ENCODE measurements around the gene RSBN1.
A peak's percentile ranks its signal among the peaks of the same experiment; 100 is the strongest.
"Not testable (repeated sequence)": the region's sequence is repeated elsewhere in the genome, so short reads cannot be mapped to it uniquely, and the experiment has no call there.

Gene RSBN1

DNA sequence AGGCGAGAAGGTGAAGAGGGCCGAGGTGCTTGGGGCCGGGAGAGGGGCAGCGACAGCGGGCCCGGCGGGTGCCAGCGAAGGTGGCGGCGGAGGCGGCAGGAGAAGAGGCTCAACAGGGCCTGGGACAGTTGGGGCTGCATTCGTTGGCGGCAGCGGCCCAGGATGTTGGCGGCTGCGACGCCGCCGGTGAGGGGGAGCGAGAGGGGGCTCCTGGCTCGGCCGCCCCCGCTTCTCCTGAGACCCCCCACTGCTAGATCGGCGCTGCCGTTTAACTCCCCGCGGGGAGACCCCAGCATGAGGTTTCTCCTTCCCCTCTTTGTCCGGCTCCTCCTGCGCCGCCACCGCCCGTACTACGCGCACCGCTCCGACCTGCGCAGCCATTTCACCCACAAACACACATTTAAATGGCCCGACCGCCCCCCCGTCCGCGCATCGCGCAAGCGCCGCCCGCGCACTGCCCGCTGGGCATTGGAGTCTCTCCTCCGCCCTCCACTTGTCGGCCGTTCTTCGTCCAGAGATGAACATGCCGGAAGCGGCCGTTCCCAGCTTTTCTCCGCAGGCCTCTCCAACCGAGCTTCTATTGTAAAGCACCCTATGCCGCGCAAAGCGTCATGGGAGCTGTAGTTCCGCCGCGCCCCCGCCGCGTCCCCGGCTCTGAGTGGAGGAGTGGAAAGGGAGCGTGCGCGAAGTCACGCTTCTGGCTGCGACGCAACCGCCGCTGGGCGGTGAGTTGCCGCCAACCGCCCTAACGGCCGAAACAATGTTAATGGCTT is at the start of gene RSBN1:
TSS of gene RSBN1 (minus strand) at position 589 of the 773 bp plus-strand sequence. CDS start at position 525, 64 bp downstream.
- DNase-seq (ENCODE audit: low read depth, low spot score): peak; percentile 98

DNA sequence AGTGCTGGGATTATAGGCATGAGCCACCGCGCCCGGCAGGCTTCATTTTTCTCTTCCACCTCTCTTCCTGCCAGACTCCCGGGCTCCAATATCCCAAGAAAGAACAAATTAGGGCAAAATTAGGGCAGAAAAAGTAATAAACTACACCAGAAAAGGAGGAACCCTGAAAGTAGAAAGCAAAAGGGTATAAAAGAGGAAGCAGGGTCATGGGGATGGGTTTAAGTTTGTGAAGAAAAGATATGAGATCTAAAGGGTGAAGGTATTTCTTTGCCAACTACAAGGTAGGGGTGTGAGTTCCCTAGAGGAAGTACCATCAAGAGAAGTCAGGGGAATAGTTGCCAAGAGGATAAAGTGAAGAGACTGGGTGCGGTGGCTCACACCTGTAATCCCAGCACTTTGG is 49.4 kb upstream of the RSBN1 start:
- no peak for DNase-seq (ENCODE audit: low read depth, low spot score)

- peak; percentile 28 for DNase-seq (ENCODE audit: low read depth, low spot score)
Observed at GRCh38 chr1:113860891-113861290, 48.6 kb upstream of the RSBN1 start.

DNA sequence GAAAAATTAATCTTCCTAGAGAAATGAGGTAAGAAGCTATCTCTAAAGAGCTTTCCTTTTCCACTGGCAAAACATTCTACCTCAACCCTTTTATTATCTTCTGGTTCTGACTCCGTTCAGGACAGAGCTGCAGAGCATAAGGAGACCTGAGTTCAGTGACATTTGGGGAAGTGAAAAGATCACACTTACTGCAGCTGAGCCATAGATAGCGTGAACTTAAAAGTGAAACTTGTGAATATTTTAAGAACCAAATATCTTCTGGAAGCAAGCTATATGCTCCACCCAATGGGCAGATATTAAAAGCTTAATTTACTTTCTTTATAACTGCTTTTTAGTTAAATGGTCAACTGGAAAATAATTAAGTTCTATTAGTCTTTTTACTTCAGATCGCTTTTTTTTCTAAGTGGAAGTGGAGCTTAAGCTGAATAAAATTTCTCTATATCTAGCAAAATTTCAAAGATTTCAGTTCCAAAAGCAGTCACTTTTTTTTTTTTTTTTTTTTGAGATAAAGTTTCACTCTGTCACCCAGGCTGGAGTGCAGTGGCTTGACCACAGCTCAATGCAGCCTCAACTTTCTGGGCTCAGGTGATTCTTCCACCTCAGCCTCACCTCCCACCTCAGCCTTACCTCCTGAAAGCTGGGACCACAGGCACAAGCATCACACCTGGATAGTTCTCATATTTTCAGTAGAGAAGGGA is 47.4 kb upstream of the RSBN1 start:
- no peak for DNase-seq (ENCODE audit: low read depth, low spot score)

DNA sequence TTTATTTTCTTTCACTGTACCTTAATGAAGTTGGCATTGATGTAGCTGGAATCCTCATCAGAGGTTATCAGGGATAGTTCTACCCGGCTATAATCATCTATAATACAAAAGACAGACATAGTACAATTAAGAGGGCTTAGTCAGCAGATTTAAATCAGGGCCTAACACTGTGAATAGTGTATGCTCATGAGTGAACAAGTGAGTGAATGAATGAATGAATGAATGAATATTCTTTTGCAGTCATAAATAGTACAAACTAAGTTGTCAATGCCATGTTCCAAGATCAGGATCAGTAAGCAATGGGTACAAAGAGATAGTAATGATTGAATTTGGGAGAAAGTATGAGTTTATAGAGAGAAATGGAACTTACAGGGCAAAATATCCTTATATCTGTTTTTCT is 46.7 kb upstream of the RSBN1 start:
- DNase-seq (ENCODE audit: low read depth, low spot score): no peak

GRCh38 chr1:113858418-113858817 is 46.1 kb upstream of the RSBN1 start:
- DNase-seq (ENCODE audit: low read depth, low spot score): no peak

DNA sequence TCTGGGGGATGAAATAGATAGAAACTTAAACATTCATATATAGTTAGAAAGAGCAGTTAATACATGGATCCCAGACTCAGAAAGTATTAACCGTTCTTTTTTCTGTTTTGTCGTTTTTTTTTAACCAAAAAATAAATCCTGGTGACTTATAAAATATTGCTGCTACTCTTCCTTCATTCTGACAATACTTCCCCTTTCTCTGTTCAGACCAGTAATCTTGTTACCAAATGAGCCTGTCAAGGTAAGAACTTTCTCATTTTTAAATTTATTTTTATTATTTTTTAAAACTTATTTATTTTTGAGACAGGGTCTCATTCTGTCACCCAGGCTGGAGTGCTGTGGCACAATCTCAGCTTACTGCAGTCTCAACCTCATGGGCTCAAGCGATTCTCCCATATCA is 45.5 kb upstream of the RSBN1 start:
- DNase-seq (ENCODE audit: low read depth, low spot score): no peak

DNA sequence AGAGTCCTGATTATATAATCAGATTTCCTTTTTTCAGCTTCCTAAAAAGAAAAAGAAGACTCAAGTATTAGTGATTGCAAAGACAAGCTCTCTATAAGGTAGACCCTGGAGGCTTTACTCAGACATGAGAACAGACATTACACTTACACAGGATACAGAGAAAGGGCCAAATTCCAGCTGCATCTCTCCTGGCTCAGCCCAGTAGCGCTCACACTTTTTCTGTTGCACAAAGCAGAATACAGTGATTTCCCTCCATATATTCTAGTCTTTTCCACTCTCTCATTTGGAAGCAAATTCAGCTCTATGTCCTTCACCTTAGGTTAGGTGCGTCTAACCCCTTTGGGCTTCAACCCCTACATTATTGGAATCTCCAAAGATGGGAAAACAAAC is 44.1 kb upstream of the RSBN1 start:
- no peak for DNase-seq (ENCODE audit: low read depth, low spot score)

DNA sequence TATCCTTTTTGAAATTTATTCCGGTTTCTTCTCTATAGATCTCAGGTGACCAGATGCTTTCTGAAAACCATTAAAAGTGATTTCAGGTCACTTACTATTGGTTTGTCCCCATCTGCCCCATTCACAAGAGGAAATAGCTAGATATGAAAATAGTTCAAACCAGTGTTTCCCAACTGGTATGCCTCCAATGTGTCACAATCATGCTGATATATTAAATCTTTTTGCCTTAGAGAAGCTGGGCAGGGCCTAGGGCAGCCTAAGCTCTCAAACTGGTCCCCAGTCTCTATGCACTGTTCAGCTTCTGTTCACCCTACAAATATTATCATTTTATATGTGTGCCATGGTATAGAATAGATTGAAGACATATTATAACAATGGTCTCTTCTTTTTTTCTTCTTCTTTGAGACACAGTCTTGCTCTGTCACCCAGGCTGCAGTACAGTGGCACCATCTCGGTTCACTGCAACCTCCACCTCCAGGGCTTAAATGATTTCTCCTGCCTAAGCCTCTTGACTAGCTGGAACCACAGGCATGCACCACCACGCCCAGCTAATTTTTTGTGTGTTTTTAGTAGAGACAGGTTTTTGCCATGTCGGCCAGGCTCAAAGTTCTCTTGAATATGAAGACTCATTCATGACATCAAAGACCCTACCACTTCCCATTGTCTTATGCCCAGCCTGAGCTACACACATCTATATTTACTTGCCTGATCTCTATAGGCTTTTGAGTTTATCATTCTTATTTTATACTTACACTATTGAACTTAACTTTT is 43.5 kb upstream of the RSBN1 start:
- DNase-seq (ENCODE audit: low read depth, low spot score): no peak

GRCh38 chr1:113854234-113854633 is 42.0 kb upstream of the RSBN1 start:
- no peak for DNase-seq (ENCODE audit: low read depth, low spot score)

DNA sequence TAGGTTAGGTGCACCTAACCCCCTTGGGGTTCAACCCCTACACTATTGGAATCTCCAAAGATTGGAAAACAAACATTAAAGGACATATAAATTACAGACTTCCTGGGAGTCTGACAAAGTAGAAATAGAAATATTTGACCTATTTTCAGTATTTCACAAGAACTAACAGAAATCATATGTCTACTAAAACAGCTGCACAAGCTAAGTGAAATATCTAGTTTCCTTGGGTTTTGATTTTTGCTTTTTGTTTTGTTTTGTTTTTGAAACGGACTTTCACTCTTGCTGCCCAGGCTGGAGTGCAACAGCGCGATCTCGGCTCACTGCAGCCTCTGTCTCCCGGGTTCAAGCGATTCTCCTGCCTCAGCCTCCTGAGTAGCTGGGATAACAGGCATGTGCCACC is 40.4 kb upstream of the RSBN1 start:
- DNase-seq (ENCODE audit: low read depth, low spot score): not testable (repeated sequence)

DNA sequence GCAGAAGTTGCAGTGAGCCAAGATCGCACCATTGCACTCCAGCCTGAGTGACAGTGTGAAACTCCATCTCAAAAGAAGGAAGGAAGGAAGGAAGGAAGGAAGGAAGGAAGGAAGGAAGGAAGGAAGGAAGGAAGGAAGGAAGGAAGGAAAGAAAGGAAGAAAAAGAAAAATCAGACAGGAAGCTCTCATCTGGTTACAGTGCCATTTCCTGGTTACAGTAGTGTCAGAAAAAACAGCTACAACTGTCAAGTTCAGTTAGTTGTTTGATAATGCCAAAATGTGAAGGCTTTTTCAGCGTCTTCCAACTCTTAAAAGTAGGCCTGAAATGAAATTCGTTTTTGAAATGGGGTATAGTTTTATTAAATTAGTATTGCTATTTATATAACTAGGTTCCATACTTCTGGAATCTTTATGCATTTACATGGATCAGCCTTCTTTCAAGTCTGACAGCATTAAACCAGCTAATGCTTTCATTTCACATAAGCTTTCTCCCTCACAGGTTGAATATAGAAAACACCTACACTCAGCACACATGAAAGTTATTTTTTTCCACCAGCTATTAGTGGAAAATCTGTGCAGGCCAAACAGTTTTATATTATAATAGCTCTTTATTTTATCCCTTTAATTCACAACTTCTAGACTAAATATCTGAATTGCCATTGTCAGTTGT is 38.0 kb upstream of the RSBN1 start:
- no peak for DNase-seq (ENCODE audit: low read depth, low spot score)

DNA sequence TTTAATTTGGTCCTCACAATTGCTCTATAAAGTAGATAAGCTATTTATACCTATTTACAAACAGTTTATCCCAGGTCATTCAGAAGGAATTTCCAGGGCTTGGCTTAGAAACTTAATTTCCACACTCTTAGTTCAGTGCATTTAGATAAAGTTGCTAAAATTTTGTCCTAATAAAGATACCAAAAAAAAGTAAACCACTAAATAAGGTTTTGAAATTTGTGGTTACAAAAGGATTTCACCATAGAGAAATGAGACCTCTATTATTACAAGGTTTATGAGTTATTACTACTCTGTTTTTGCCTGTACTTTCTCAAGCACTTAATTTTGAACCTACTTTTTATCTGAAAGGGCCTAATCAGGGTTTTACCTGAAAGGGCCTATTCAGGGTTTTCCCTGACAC is 36.8 kb upstream of the RSBN1 start:
- no peak for DNase-seq (ENCODE audit: low read depth, low spot score)

DNA sequence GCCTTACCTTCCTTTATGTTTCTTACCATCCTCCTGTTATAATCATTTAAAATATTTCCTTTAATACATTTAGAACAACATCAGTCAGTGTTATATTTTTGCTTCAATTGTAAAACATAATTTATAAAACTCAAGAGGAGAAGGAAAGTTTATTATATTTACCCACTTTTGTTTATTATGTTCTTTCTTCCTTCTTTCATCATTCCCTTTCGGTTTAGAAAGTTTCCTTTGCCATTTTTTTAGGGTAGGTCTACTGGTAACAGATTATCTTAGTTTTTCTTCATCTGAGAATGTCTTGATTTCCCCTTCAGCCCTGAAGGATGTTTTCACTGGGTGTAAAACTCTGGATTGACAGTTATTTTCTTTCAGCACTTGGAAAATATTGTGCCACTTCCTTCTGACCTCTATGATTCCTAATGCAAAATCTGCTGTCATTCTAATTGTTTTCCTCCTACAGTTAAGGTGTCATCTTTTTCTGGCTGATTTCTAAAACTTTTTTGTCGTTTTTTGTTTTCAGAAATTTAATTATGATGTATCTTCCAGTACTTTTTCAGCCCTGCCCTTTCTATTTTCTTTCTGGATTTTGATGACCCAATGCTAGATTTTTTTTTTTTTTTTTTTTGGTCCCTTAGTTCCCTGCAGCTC is 34.2 kb upstream of the RSBN1 start:
- no peak for DNase-seq (ENCODE audit: low read depth, low spot score)

GRCh38 chr1:113836534-113836933 is 24.3 kb upstream of the RSBN1 start:
- DNase-seq (ENCODE audit: low read depth, low spot score): no peak

- DNase-seq (ENCODE audit: low read depth, low spot score): peak; percentile 49
Observed at GRCh38 chr1:113835686-113836290, 23.5 kb upstream of the RSBN1 start.

GRCh38 chr1:113834716-113835115 is 22.4 kb upstream of the RSBN1 start:
- DNase-seq (ENCODE audit: low read depth, low spot score): no peak

- no peak for DNase-seq (ENCODE audit: low read depth, low spot score)
Observed at GRCh38 chr1:113830039-113830438, 17.8 kb upstream of the RSBN1 start.

GRCh38 chr1:113821916-113822315 is 9.6 kb upstream of the RSBN1 start:
- no peak for DNase-seq (ENCODE audit: low read depth, low spot score)

DNA sequence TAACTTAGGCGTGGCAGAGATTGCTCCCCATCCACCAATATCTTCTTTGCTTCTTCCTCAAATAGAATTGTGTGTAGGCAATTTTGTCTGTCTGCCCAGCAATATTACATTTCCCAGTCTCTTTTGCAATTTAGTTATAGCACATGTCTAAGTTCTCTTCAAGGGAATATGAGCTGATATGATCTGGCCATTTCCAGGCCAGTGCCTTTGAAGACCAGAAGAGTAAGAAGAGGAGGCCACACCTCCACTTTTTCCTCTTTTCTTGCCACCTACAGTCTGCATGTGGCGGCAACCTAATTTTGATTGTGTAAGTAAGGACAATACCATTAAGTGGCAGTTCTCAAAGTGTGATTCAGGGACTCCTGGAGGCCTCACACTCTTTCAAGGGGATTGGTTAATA is 6.3 kb upstream of the RSBN1 start:
- no peak for DNase-seq (ENCODE audit: low read depth, low spot score)

- DNase-seq (ENCODE audit: low read depth, low spot score): no peak
Observed at GRCh38 chr1:113813218-113813617, 942 bp upstream of the RSBN1 start.
